Neural crest cell (in vitro differentiated cells): ENCODE data around the gene WSCD2. TPM values are rescaled to one million over a fixed set of nuclear protein-coding genes. Genes with fewer than 3 reads are reported as not detected.

Source experiments
- DNase-seq: peaks from one replicate; pipeline ENCODE4 v3.0.0; 2021; ENCODE audit warnings: low read depth, mixed read lengths, low spot score
- H3K27ac Mint-ChIP-seq: one replicate; pipeline ENCODE4 v1.8.0; 2021; ENCODE audit warnings: mild to moderate bottlenecking, mixed read lengths; ENCODE audit not compliant: unreplicated experiment
- H3K27me3 Mint-ChIP-seq: 2 replicates; pipeline ENCODE4 v1.8.0; 2021; ENCODE audit warnings: low read depth, mild to moderate bottlenecking, mixed read lengths
- H3K36me3 Mint-ChIP-seq: 2 replicates; pipeline ENCODE4 v1.8.0; 2021; ENCODE audit warnings: low read depth, mild to moderate bottlenecking, mixed read lengths
- H3K4me1 Mint-ChIP-seq: 2 replicates; pipeline ENCODE4 v1.8.0; 2021; ENCODE audit warnings: mixed read lengths
- H3K4me3 Mint-ChIP-seq: one replicate; pipeline ENCODE4 v1.8.0; 2021; ENCODE audit warnings: mild to moderate bottlenecking, mixed read lengths
- H3K9me3 Mint-ChIP-seq: 2 replicates; pipeline ENCODE4 v1.8.0; 2021; ENCODE audit warnings: mixed read lengths
- total RNA-seq: library from RNA; stranded (reverse); gene quantifications from 2 replicates; pipeline ENCODE4 v1.2.1, GENCODE V29; 2021
- TF ChIP-seq, protein P1 (sequence below): fragments of 200-600 bp; sonication (generic); conservative IDR thresholded peaks from 2 replicates; pipeline ENCODE4 v1.5.0; 2021; ENCODE audit warnings: antibody characterized with exemption, mild to moderate bottlenecking

WSCD2 gene
- total RNA-seq, 1 donor from 2014 or later, result 1.4 TPM

DNA sequence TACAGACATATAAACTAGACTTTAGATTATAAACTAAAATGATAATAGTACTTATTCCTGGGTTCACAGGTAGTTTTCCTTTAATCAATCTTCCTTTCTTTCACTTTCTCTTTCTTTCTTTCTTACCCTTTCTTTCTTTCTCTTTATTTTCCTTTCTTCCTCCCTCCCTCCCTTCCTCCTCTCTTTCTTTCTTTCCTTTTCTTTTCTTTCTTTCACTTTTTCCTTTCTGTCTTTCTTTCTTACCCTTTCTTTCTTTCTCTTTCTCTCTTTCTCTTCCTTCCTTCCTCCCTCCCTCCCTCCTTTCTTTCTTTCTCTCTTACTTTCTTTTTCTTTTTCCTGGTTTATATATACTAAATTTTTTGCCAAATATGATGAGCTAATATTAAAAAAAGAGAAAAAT lies 148.5 kb downstream of the WSCD2 start:
- TF ChIP-seq, protein P1, sequence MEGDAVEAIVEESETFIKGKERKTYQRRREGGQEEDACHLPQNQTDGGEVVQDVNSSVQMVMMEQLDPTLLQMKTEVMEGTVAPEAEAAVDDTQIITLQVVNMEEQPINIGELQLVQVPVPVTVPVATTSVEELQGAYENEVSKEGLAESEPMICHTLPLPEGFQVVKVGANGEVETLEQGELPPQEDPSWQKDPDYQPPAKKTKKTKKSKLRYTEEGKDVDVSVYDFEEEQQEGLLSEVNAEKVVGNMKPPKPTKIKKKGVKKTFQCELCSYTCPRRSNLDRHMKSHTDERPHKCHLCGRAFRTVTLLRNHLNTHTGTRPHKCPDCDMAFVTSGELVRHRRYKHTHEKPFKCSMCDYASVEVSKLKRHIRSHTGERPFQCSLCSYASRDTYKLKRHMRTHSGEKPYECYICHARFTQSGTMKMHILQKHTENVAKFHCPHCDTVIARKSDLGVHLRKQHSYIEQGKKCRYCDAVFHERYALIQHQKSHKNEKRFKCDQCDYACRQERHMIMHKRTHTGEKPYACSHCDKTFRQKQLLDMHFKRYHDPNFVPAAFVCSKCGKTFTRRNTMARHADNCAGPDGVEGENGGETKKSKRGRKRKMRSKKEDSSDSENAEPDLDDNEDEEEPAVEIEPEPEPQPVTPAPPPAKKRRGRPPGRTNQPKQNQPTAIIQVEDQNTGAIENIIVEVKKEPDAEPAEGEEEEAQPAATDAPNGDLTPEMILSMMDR, result no peak
- no peaks in the 10 kb centered on the region for H3K4me1 Mint-ChIP-seq
- H3K27me3 Mint-ChIP-seq, result peaks cover 18% of the 10 kb centered on the region
- H3K4me3 Mint-ChIP-seq, result no peak overlapping the region
- DNase-seq, result no peak
- H3K27ac Mint-ChIP-seq, result no peak overlapping the region
- no peaks in the 10 kb centered on the region for H3K9me3 Mint-ChIP-seq
- no peaks in the 10 kb centered on the region for H3K36me3 Mint-ChIP-seq

DNA sequence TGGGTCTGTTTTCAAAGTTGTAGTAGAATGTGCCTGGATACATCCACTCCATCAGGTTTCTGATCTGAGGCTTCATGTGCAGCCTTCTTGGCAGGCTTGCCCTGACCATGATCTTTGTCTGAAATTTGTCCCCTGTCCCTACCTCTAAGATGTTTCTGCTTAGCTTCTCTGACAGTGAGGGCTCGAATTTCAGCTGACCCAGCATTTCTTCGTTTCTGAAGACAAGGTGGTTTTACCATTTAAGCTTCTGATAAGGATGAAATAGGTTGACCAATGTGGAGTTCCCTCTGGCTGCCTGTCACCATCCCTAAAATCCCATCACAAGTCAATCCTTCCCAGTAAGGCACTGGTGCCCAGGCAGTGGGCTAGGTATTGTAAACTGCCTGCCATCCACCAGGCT lies 153.1 kb downstream of the WSCD2 start:
- TF ChIP-seq, protein P1, result no peak
- H3K36me3 Mint-ChIP-seq, result no peaks in the 10 kb centered on the region
- no peak overlapping the region for H3K27ac Mint-ChIP-seq
- H3K4me1 Mint-ChIP-seq, result no peaks in the 10 kb centered on the region
- H3K9me3 Mint-ChIP-seq, result no peaks in the 10 kb centered on the region
- H3K4me3 Mint-ChIP-seq, result no peak overlapping the region
- H3K27me3 Mint-ChIP-seq, result peaks cover 24% of the 10 kb centered on the region
- DNase-seq, result no peak

DNA sequence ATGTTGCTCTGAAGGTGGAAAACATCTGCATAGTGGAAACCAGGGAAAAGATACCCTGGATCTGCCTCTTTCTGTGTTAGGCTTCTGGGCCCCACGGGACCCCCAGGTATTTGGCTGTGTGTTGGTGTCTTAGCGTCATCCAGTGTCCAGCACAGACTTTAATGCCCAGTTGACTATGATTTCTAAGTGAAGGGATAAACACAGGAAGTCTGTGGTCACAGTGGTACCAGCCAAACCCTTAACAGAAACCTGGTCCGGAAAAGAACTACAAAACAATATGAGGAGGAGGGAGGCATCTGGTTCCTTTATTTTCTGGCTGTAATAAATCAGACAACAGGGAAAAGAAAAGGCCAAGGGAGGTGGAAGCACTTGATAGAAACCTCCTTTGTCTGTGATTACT lies 153.6 kb downstream of the WSCD2 start:
- Mint-ChIP-seq H3K4me3 (no peak overlapping the region), H3K36me3 (no peaks in the 10 kb centered on the region), H3K4me1 (no peaks in the 10 kb centered on the region), H3K27me3 (peaks cover 24% of the 10 kb centered on the region), H3K27ac (no peak overlapping the region), H3K9me3 (no peaks in the 10 kb centered on the region)
- TF ChIP-seq, protein P1, result no peak
- DNase-seq, result no peak

DNA sequence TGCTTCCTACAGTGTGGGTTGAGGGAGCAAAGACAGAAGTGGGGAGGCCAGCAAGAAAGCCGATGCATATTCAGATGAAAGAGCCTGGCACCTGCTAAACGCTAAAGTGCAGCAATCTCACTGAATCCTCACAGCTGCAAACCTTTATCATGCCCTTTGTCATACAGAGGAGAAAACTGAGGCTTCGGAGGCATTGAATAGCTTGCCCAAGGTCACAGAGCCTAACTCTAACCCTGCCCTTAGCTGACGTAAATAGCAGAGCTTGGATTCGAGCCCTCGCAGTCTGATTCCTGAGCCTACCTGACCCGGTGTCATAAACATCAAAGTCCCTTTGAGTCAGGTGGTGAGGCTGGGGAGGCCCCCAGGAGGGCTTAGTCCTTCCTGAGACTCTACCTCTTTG lies 155.1 kb downstream of the WSCD2 start:
- H3K4me3 Mint-ChIP-seq, result no peak overlapping the region

DNA sequence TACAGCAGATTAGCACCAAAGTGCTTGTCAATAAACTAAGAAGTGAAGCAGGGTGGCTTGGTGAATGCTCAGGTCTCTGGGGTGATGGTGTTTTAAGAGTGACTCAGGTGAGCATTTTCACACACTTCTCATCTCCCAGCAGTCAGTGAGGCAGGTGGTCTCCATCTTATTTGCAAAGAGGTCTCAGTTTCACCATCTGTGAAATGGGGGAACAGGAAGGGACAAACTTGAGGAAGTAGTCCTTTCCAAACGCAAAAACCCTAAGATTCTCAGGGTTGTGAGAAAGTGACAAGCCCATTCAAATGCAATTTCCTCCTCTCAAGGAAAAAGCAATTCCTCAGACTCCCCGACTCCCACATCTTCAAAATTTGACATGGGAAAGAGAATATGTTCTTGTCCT lies 155.9 kb downstream of the WSCD2 start:
- no peaks in the 10 kb centered on the region for H3K4me1 Mint-ChIP-seq
- H3K27ac Mint-ChIP-seq, result no peak overlapping the region
- H3K27me3 Mint-ChIP-seq, result peaks cover 20% of the 10 kb centered on the region
- no peaks in the 10 kb centered on the region for H3K36me3 Mint-ChIP-seq
- no peak for DNase-seq
- H3K4me3 Mint-ChIP-seq, result no peak overlapping the region
- H3K9me3 Mint-ChIP-seq, result no peaks in the 10 kb centered on the region
- TF ChIP-seq, protein P1, result no peak

More for the DNA sequence above, 155.1 kb downstream of the WSCD2 start:
- Mint-ChIP-seq H3K9me3 (no peaks in the 10 kb centered on the region), H3K27ac (no peak overlapping the region), H3K36me3 (no peaks in the 10 kb centered on the region), H3K27me3 (peaks cover 22% of the 10 kb centered on the region), H3K4me1 (no peaks in the 10 kb centered on the region)
- TF ChIP-seq, protein P1, result no peak
- no peak for DNase-seq

DNA sequence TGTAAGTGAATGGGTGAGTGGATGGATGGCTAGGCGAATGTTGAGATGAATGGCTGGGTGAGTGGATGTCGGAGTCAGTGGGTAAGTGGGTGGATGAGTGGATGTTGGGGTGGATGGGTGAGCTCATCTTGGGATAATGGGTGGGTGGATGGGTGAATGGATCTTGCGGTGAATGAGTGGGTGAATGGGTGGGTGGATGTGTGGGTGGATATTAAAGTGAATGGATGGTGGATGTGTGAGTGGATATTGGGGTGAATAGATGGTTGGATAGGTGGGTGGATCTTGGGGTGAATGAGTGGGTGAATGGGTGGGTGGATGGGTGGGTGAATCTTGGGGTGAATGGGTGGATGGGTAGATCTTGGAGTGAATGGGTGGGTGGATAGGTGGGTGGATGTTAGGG lies 158.1 kb downstream of the WSCD2 start:
- Mint-ChIP-seq H3K27ac (no peak overlapping the region), H3K36me3 (no peaks in the 10 kb centered on the region), H3K27me3 (peaks cover 19% of the 10 kb centered on the region), H3K4me1 (no peaks in the 10 kb centered on the region), H3K4me3 (no peak overlapping the region), H3K9me3 (no peaks in the 10 kb centered on the region)
- TF ChIP-seq, protein P1, result no peak
- DNase-seq, result no peak
